Measurements from ENCODE around the gene TGFBR2.
"Not testable (repeated sequence)": the region's sequence is repeated elsewhere in the genome, so short reads cannot be mapped to it uniquely, and the experiment has no call there.

The TGFBR2 gene

GRCh38 chr3:30620402-30621360 is 14.3 kb downstream of the TGFBR2 start:
- no peak for DNase-seq

- no peak for DNase-seq
These were observed 15.2 kb downstream of the TGFBR2 start for GRCh38 chr3:30621576-30621975.

GRCh38 chr3:30622047-30622545 is 15.7 kb downstream of the TGFBR2 start:
- no peak for DNase-seq

GRCh38 chr3:30622790-30623189 is 16.4 kb downstream of the TGFBR2 start:
- no peak for DNase-seq

- DNase-seq: no peak
These were observed 16.9 kb downstream of the TGFBR2 start for GRCh38 chr3:30623351-30623750.

GRCh38 chr3:30624480-30624879 is 18.1 kb downstream of the TGFBR2 start:
- not testable (repeated sequence) for DNase-seq

GRCh38 chr3:30625541-30626438 is 19.4 kb downstream of the TGFBR2 start:
- DNase-seq: no peak

- DNase-seq: no peak
These were observed 20.2 kb downstream of the TGFBR2 start for GRCh38 chr3:30626443-30627180.

- no peak for DNase-seq
These were observed 22.0 kb downstream of the TGFBR2 start for GRCh38 chr3:30628205-30628900.

GRCh38 chr3:30628901-30629590 is 22.6 kb downstream of the TGFBR2 start:
- DNase-seq: no peak

GRCh38 chr3:30629746-30630145 is 23.3 kb downstream of the TGFBR2 start:
- DNase-seq: no peak

- DNase-seq: no peak
These were observed 24.0 kb downstream of the TGFBR2 start for GRCh38 chr3:30630238-30631030.

- no peak for DNase-seq
These were observed 25.0 kb downstream of the TGFBR2 start for GRCh38 chr3:30631243-30631904.

- DNase-seq: no peak
These were observed 25.7 kb downstream of the TGFBR2 start for GRCh38 chr3:30632065-30632464.

- DNase-seq: no peak
These were observed 26.1 kb downstream of the TGFBR2 start for GRCh38 chr3:30632521-30632920.

- DNase-seq: no peak
These were observed 27.3 kb downstream of the TGFBR2 start for GRCh38 chr3:30633718-30634117.

- no peak for DNase-seq
These were observed 28.6 kb downstream of the TGFBR2 start for GRCh38 chr3:30634761-30635735.

GRCh38 chr3:30637310-30638219 is 31.2 kb downstream of the TGFBR2 start:
- no peak for DNase-seq
